AG08396 (cell line): ENCODE measurements around the gene FBXO34.

Experiments used
- DNase-seq: peaks from one replicate; pipeline ENCODE4 v3.0.0; 2012; ENCODE audit warnings: low spot score, mixed read lengths

The FBXO34 gene

DNA sequence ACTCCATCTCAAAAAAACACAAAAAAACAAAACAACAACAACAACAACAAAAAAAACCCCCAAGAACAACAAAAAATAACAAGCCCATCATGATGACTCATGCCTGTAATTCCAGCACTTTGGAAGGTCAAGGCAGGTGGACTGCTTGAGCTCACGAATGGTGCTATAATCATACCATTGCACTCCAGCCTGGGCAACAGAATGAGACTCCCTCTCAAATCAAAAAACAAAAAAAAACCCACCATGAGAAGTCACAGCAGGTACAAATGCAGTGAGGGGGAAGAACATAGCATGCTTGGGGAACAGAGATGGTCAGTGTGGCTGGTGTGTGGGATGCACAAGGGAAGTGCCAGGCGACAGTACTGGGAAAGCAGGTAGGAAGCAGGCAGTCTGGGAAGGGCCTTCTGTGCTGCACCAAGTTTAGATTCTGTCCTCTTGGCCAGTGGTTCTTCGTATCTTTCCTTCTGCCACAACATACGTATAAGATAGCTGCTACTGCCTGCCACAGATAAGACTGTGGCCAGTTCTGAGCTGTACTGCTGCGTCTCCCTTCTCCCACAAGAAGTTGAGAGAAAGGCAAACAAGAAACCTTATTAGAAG is 112.4 kb downstream of the FBXO34 start:
- DNase-seq, result no peak

GRCh38 chr14:55384536-55384935 is 113.3 kb downstream of the FBXO34 start:
- DNase-seq, result no peak

GRCh38 chr14:55386037-55386808 is 115.0 kb downstream of the FBXO34 start:
- no peak for DNase-seq

- DNase-seq, result no peak
Observed at GRCh38 chr14:55387121-55387520, 115.9 kb downstream of the FBXO34 start.

DNA sequence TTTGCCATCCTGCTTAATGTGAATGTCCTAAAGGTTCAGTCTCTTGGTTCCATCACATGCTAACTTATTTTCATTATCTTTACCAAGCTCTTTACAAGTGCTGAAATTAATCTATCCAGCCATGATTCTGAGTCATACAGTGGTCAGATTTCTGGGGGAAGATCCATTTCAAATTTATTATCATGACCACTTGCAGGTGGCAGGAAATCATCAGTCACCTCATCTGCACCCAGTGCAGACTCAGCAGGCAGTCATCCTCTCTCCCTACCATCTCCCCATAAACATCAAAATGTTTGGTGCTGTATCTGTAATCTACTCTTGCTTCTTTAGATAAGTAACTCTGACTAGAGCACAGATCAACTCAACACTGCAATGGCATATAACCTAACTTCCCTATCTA is 116.9 kb downstream of the FBXO34 start:
- DNase-seq, result no peak

DNA sequence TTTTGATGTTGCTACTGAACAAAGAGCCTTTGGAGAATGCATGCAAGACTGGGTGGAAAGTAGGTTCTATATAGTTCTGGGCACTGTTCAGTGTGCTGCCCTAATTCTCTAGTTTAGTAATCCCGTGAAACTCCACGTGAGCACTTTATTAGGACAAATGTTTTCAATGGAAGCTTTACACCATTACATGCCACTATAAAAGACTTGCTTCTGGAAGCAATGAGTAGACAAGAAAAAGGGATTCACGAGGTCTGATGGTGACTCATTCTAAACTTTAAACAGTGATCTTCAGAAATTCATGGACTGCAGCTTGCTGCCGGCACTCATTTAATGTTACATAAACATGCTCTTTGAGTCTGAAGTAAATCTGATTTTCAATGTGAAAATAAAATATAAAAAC is 118.1 kb downstream of the FBXO34 start:
- DNase-seq, result peak; percentile 41

DNA sequence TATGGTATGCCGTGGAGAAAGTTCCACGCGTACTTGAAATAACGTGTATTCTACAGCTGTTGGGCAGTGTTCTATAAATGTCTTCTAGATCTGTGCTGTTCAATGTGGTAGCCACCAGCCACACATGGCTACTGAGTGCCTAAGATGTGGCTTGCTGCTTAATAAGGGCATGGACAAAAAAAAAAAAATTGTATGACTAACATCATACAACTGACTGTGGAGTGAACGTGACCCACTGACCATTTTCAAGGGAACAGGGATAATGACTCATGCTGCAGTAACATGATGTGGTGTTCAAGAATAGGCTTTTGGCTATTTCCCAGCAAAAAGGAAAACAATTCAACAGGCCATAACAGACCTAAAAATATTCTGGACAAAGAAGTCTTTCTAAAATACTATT is 127.5 kb downstream of the FBXO34 start:
- DNase-seq, result peak; percentile 69

DNA sequence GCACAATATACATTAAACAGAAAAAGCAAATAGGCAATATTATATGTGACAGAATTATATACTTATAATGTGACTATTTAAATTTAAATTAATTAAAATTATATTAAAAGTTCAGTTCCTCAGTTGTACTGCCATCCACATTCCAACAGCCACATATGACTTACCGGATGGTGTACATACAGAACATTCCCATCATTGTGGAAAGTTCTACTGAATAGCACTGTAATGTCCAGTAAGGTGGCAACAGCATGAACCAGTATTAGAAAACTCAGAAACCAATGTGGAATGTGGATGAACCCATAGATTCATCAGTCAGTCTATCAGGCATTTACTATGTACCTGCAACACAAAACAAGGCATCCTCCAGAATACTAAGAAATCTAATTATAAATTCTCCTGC is 128.0 kb downstream of the FBXO34 start:
- DNase-seq, result no peak

GRCh38 chr14:55399852-55400251 is 128.6 kb downstream of the FBXO34 start:
- DNase-seq, result no peak

GRCh38 chr14:55401751-55402150 is 130.5 kb downstream of the FBXO34 start:
- no peak for DNase-seq
